Fibroblast of skin of left quadriceps (primary cell): ENCODE data around the gene OSBPL9.

Experiments
- DNase-seq, 2 experiments: peaks; one replicate each; pipeline ENCODE4 v3.0.0-alpha.2; 2013; ENCODE audit warnings: low read depth in 2 of 2

Gene OSBPL9

GRCh38 chr1:51616903-51617708, at the start of gene OSBPL9:
TSS of gene OSBPL9 (plus strand) at chr1:51617092. CDS start at chr1:51617111, 19 bp downstream.
- DNase-seq = peak; percentile 83 to 86

- DNase-seq = peak; percentile 46 to 63
Observed at GRCh38 chr1:51567653-51568052, 49.2 kb upstream of the OSBPL9 start.

GRCh38 chr1:51568231-51568935, 48.5 kb upstream of the OSBPL9 start:
- no peak for DNase-seq

GRCh38 chr1:51569284-51570062, 47.4 kb upstream of the OSBPL9 start:
- DNase-seq = peak in 1 of 2 experiments; percentile 35

GRCh38 chr1:51570063-51570710, 46.7 kb upstream of the OSBPL9 start:
- no peak for DNase-seq

- DNase-seq = no peak
Observed at GRCh38 chr1:51572365-51572764, 44.5 kb upstream of the OSBPL9 start.

- no peak for DNase-seq
Observed at GRCh38 chr1:51574796-51575195, 42.1 kb upstream of the OSBPL9 start.

GRCh38 chr1:51575406-51576084, 41.3 kb upstream of the OSBPL9 start:
- peak; percentile 51 to 53 for DNase-seq

- no peak for DNase-seq
Observed at GRCh38 chr1:51576085-51576444, 40.8 kb upstream of the OSBPL9 start.

- no peak for DNase-seq
Observed at GRCh38 chr1:51576923-51577322, 40.0 kb upstream of the OSBPL9 start.

GRCh38 chr1:51578383-51579109, 38.3 kb upstream of the OSBPL9 start:
- DNase-seq = no peak

- DNase-seq = no peak
Observed at GRCh38 chr1:51581238-51581637, 35.7 kb upstream of the OSBPL9 start.

GRCh38 chr1:51583532-51583931, 33.4 kb upstream of the OSBPL9 start:
- DNase-seq = peak in 1 of 2 experiments; percentile 14

- no peak for DNase-seq
Observed at GRCh38 chr1:51584021-51584420, 32.9 kb upstream of the OSBPL9 start.

GRCh38 chr1:51592711-51593110, 24.2 kb upstream of the OSBPL9 start:
- no peak for DNase-seq

GRCh38 chr1:51594716-51595115, 22.2 kb upstream of the OSBPL9 start:
- DNase-seq = no peak

- no peak for DNase-seq
Observed at GRCh38 chr1:51600529-51600928, 16.4 kb upstream of the OSBPL9 start.

GRCh38 chr1:51600965-51601364, 15.9 kb upstream of the OSBPL9 start:
- no peak for DNase-seq

GRCh38 chr1:51605961-51606723, 10.8 kb upstream of the OSBPL9 start:
- DNase-seq = no peak

- DNase-seq = no peak
Observed at GRCh38 chr1:51607681-51608095, 9.2 kb upstream of the OSBPL9 start.
